Caki2 (cell line): ENCODE measurements around the gene ULK2. TPM values are rescaled to one million over a fixed set of nuclear protein-coding genes. Genes with fewer than 3 reads are reported as not detected.
"Not testable (repeated sequence)": the region's sequence is repeated elsewhere in the genome, so short reads cannot be mapped to it uniquely, and the experiment has no call there.

Experiments used
- DNase-seq: peaks from one replicate; pipeline ENCODE4 v3.0.0-alpha.2; 2015; ENCODE audit warnings: low read depth
- in situ Hi-C: cut with HindIII; loops from 2 replicates; pipeline ENCODE4 v1.10.0; 2016; ENCODE audit warnings: low sequenced_read_pairs, low pct_unique_long_range_greater_than_20kb, mixed read lengths
- total RNA-seq: library from RNA; depleted of rRNA; stranded (reverse); fragments of >200 nt; shearing (Covaris generic); gene quantifications from 2 replicates; pipeline ENCODE4 v1.2.3, GENCODE V29; 2014; ENCODE audit warnings: low replicate concordance

Gene ULK2
- total RNA-seq, 1 experiment from 2014 or later, result 14.8 TPM

GRCh38 chr17:19874256-19874655, 6.5 kb upstream of the ULK2 start:
- no peak for DNase-seq
- in situ Hi-C loops, result no loop called here

GRCh38 chr17:19873346-19873745, 5.6 kb upstream of the ULK2 start:
- no peak for DNase-seq
- in situ Hi-C loops, result no loop called here

- in situ Hi-C loops, result no loop called here
- no peak for DNase-seq
Measured at GRCh38 chr17:19868079-19868395, 301 bp upstream of the ULK2 start.

GRCh38 chr17:19867079-19867328, 732 bp downstream of the ULK2 start:
- in situ Hi-C loops, result no loop called here
- peak; percentile 67 for DNase-seq

- DNase-seq, result no peak
- in situ Hi-C loops, result no loop called here
Measured at GRCh38 chr17:19865021-19865420, 2.7 kb downstream of the ULK2 start.

GRCh38 chr17:19860647-19861177, 7.0 kb downstream of the ULK2 start:
- in situ Hi-C loops, DNase-seq: not testable (repeated sequence)

GRCh38 chr17:19857640-19858039, 10.1 kb downstream of the ULK2 start:
- in situ Hi-C loops, result no loop called here
- DNase-seq, result no peak

GRCh38 chr17:19833914-19834313, 33.8 kb downstream of the ULK2 start:
- DNase-seq, result no peak
- in situ Hi-C loops, result no loop called here

- no peak for DNase-seq
- in situ Hi-C loops, result no loop called here
Measured at GRCh38 chr17:19830061-19830460, 37.7 kb downstream of the ULK2 start.

- in situ Hi-C loops, result no loop called here
- no peak for DNase-seq
Measured at GRCh38 chr17:19812407-19812806, 55.3 kb downstream of the ULK2 start.

GRCh38 chr17:19805006-19805405, 62.7 kb downstream of the ULK2 start:
- in situ Hi-C loops, result no loop called here
- DNase-seq, result no peak

GRCh38 chr17:19800571-19800970, 67.2 kb downstream of the ULK2 start:
- in situ Hi-C loops, result no loop called here
- no peak for DNase-seq

GRCh38 chr17:19799796-19800195, 67.9 kb downstream of the ULK2 start:
- in situ Hi-C loops, result no loop called here
- no peak for DNase-seq

- no peak for DNase-seq
- in situ Hi-C loops, result no loop called here
Measured at GRCh38 chr17:19796457-19796856, 71.3 kb downstream of the ULK2 start.

- in situ Hi-C loops, result no loop called here
- no peak for DNase-seq
Measured at GRCh38 chr17:19791918-19792550, 75.7 kb downstream of the ULK2 start.

- in situ Hi-C loops, result no loop called here
- DNase-seq, result no peak
Measured at GRCh38 chr17:19787733-19788357, 79.9 kb downstream of the ULK2 start.

GRCh38 chr17:19785854-19786253, 81.9 kb downstream of the ULK2 start:
- no peak for DNase-seq
- in situ Hi-C loops, result no loop called here

GRCh38 chr17:19781488-19782458, 86.0 kb downstream of the ULK2 start:
- in situ Hi-C loops, result no loop called here
- no peak for DNase-seq

GRCh38 chr17:19780846-19781245, 86.9 kb downstream of the ULK2 start:
- no peak for DNase-seq
- in situ Hi-C loops, result no loop called here
